Measurements from ENCODE around the gene RSPRY1.
"Not testable (repeated sequence)": the region's sequence is repeated elsewhere in the genome, so short reads cannot be mapped to it uniquely, and the experiment has no call there.

RSPRY1 gene

GRCh38 chr16:57184887-57185445 lies 1.2 kb upstream of the RSPRY1 start:
- H3K27me3 ChIP-seq (ENCODE audit: control insufficient read depth in 5 of 5, insufficient read depth in 4 of 5, low read length in 5 of 5) = no peaks in the 10 kb centered on the region
- H3K9me3 ChIP-seq (ENCODE audit: control insufficient read depth in 5 of 5, low read length in 5 of 5) = no peaks in the 10 kb centered on the region
- peak overlapping the region; percentile 85 to 95 (median 89) for H3K4me3 ChIP-seq (ENCODE audit: low read depth in 1 of 5, low read length in 5 of 5)
- H3K4me1 ChIP-seq (ENCODE audit: control insufficient read depth in 5 of 5, insufficient read depth in 5 of 5, low read length in 5 of 5) = peaks cover 5 to 31% (median 28%) of the 10 kb centered on the region in 5 donors
- H3K9ac ChIP-seq (ENCODE audit: low read length in 5 of 5) = peak overlapping the region; percentile 12 to 95 (median 90)
- H3K27ac ChIP-seq (ENCODE audit: low read depth, low read length) = peak overlapping the region; percentile 97
- peaks cover 0 to 2% (median 0%) of the 10 kb centered on the region in 5 donors for H3K36me3 ChIP-seq (ENCODE audit: control insufficient read depth in 5 of 5, insufficient read depth in 5 of 5, low read length in 5 of 5)

GRCh38 chr16:57185446-57185944 lies 634 bp upstream of the RSPRY1 start:
- Histone ChIP-seq H3K4me3 (ENCODE audit: low read depth in 1 of 5, low read length in 5 of 5) (peak overlapping the region; percentile 85 to 95 (median 89)), H3K4me1 (ENCODE audit: control insufficient read depth in 5 of 5, insufficient read depth in 5 of 5, low read length in 5 of 5) (peaks cover 5 to 31% (median 28%) of the 10 kb centered on the region in 5 donors), H3K9ac (ENCODE audit: low read length in 5 of 5) (peak overlapping the region; percentile 63 to 95 (median 90)), H3K27me3 (ENCODE audit: control insufficient read depth in 5 of 5, insufficient read depth in 4 of 5, low read length in 5 of 5) (no peaks in the 10 kb centered on the region), H3K36me3 (ENCODE audit: control insufficient read depth in 5 of 5, insufficient read depth in 5 of 5, low read length in 5 of 5) (peaks cover 0 to 2% (median 0%) of the 10 kb centered on the region in 5 donors), H3K27ac (ENCODE audit: low read depth, low read length) (peak overlapping the region; percentile 97), H3K9me3 (ENCODE audit: control insufficient read depth in 5 of 5, low read length in 5 of 5) (no peaks in the 10 kb centered on the region)

- Histone ChIP-seq H3K4me1 (ENCODE audit: control insufficient read depth in 5 of 5, insufficient read depth in 5 of 5, low read length in 5 of 5) (peaks cover 5 to 35% (median 31%) of the 10 kb centered on the region in 5 donors), H3K27ac (ENCODE audit: low read depth, low read length) (peak overlapping the region; percentile 85)
Measured at GRCh38 chr16:57186872-57187854, 1.0 kb downstream of the RSPRY1 start.

DNA sequence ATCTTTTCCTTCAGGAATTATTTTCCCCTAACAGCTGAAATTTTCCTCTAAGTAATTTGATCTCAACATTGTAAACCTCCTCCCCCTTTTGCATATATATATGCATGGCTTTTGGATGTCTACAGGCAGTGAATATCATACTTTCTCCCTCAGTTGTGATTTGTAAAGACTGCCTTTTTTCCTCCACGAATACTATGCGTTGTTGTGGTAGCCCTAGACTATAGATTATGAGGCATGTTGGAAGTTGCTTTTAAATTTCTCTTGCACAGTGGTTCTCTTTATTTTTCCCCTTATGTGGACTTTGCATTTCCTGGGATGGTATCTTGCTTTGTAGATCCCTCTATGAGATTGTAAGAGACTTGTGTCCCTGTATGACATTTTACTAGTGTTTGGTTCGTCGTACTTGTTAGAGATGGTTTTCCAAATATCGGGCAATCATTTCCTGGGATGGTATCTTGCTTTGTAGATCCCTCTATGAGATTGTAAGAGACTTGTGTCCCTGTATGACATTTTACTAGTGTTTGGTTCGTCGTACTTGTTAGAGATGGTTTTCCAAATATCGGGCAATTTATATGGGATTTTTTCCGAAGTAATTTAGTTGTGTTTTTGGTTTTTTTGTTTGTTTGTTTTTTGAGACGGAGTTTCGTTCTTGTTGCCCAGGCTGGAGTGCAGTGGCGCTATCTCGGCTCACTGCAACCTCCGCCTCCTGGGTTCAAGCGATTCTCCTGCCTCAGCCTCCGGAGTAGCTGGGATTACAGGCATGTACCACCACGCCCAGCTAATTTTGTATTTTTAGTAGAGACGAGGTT lies 2.0 kb downstream of the RSPRY1 start:
- H3K4me1 ChIP-seq (ENCODE audit: control insufficient read depth in 5 of 5, insufficient read depth in 5 of 5, low read length in 5 of 5) = peaks cover 5 to 35% (median 31%) of the 10 kb centered on the region in 5 donors
- not testable (repeated sequence) for H3K27ac ChIP-seq (ENCODE audit: low read depth, low read length); H3K27me3 ChIP-seq (ENCODE audit: control insufficient read depth in 5 of 5, insufficient read depth in 4 of 5, low read length in 5 of 5); H3K9me3 ChIP-seq (ENCODE audit: control insufficient read depth in 5 of 5, low read length in 5 of 5); H3K36me3 ChIP-seq (ENCODE audit: control insufficient read depth in 5 of 5, insufficient read depth in 5 of 5, low read length in 5 of 5)
- peak overlapping the region in 2 of 5 donors; percentile 95 to 96 for H3K9ac ChIP-seq (ENCODE audit: low read length in 5 of 5)
- H3K4me3 ChIP-seq (ENCODE audit: low read depth in 1 of 5, low read length in 5 of 5) = peak overlapping the region in 2 of 5 donors; percentile 84 to 95

More at GRCh38 chr16:57186872-57187854, 1.0 kb downstream of the RSPRY1 start:
- H3K4me3 ChIP-seq (ENCODE audit: low read depth in 1 of 5, low read length in 5 of 5) = peak overlapping the region; percentile 84 to 99 (median 90)
- peaks cover 0 to 2% (median 0%) of the 10 kb centered on the region in 5 donors for H3K36me3 ChIP-seq (ENCODE audit: control insufficient read depth in 5 of 5, insufficient read depth in 5 of 5, low read length in 5 of 5)
- peak overlapping the region; percentile 81 to 96 (median 93) for H3K9ac ChIP-seq (ENCODE audit: low read length in 5 of 5)
- H3K27me3 ChIP-seq (ENCODE audit: control insufficient read depth in 5 of 5, insufficient read depth in 4 of 5, low read length in 5 of 5) = no peaks in the 10 kb centered on the region
- H3K9me3 ChIP-seq (ENCODE audit: control insufficient read depth in 5 of 5, low read length in 5 of 5) = no peaks in the 10 kb centered on the region

DNA sequence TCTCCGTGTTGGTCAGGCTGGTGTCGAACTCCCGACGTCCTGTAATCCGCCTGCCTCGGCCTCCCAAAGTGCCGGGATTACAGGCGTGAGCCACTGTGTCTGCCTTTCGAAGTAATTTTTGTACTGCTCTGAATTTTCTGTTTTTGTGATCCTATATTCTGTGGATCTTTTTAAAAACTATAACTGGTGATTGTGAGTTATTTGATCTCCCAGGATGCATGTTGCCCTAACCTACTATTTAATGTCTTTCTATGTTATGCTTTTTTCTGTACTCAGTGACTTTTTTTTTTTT lies 2.5 kb downstream of the RSPRY1 start:
- Histone ChIP-seq H3K4me3 (ENCODE audit: low read depth in 1 of 5, low read length in 5 of 5) (no peak overlapping the region), H3K4me1 (ENCODE audit: control insufficient read depth in 5 of 5, insufficient read depth in 5 of 5, low read length in 5 of 5) (peaks cover 5 to 35% (median 31%) of the 10 kb centered on the region in 5 donors), H3K27me3 (ENCODE audit: control insufficient read depth in 5 of 5, insufficient read depth in 4 of 5, low read length in 5 of 5) (no peaks in the 10 kb centered on the region), H3K9ac (ENCODE audit: low read length in 5 of 5) (no peak overlapping the region), H3K9me3 (ENCODE audit: control insufficient read depth in 5 of 5, low read length in 5 of 5) (no peaks in the 10 kb centered on the region), H3K36me3 (ENCODE audit: control insufficient read depth in 5 of 5, insufficient read depth in 5 of 5, low read length in 5 of 5) (peaks cover 0 to 2% (median 0%) of the 10 kb centered on the region in 5 donors), H3K27ac (ENCODE audit: low read depth, low read length) (no peak overlapping the region)

- H3K27ac ChIP-seq (ENCODE audit: low read depth, low read length); H3K27me3 ChIP-seq (ENCODE audit: control insufficient read depth in 5 of 5, insufficient read depth in 4 of 5, low read length in 5 of 5); H3K9ac ChIP-seq (ENCODE audit: low read length in 5 of 5); H3K4me3 ChIP-seq (ENCODE audit: low read depth in 1 of 5, low read length in 5 of 5); H3K9me3 ChIP-seq (ENCODE audit: control insufficient read depth in 5 of 5, low read length in 5 of 5); H3K36me3 ChIP-seq (ENCODE audit: control insufficient read depth in 5 of 5, insufficient read depth in 5 of 5, low read length in 5 of 5): not testable (repeated sequence)
- peaks cover 5 to 32% (median 28%) of the 10 kb centered on the region in 5 donors for H3K4me1 ChIP-seq (ENCODE audit: control insufficient read depth in 5 of 5, insufficient read depth in 5 of 5, low read length in 5 of 5)
Measured at GRCh38 chr16:57189527-57189926, 3.4 kb downstream of the RSPRY1 start.

GRCh38 chr16:57190136-57190535 lies 4.0 kb downstream of the RSPRY1 start:
- Histone ChIP-seq H3K4me3 (ENCODE audit: low read depth in 1 of 5, low read length in 5 of 5) (no peak overlapping the region), H3K27me3 (ENCODE audit: control insufficient read depth in 5 of 5, insufficient read depth in 4 of 5, low read length in 5 of 5) (no peaks in the 10 kb centered on the region), H3K9ac (ENCODE audit: low read length in 5 of 5) (peak overlapping the region in 1 of 5 donors; percentile 21), H3K27ac (ENCODE audit: low read depth, low read length) (no peak overlapping the region), H3K4me1 (ENCODE audit: control insufficient read depth in 5 of 5, insufficient read depth in 5 of 5, low read length in 5 of 5) (peaks cover 2 to 26% (median 22%) of the 10 kb centered on the region in 5 donors), H3K9me3 (ENCODE audit: control insufficient read depth in 5 of 5, low read length in 5 of 5) (no peaks in the 10 kb centered on the region), H3K36me3 (ENCODE audit: control insufficient read depth in 5 of 5, insufficient read depth in 5 of 5, low read length in 5 of 5) (peaks cover 0 to 2% (median 0%) of the 10 kb centered on the region in 5 donors)

GRCh38 chr16:57191056-57191571 lies 5.0 kb downstream of the RSPRY1 start:
- Histone ChIP-seq H3K27ac (ENCODE audit: low read depth, low read length) (no peak overlapping the region), H3K9me3 (ENCODE audit: control insufficient read depth in 5 of 5, low read length in 5 of 5) (no peaks in the 10 kb centered on the region), H3K4me1 (ENCODE audit: control insufficient read depth in 5 of 5, insufficient read depth in 5 of 5, low read length in 5 of 5) (peaks cover 2 to 22% (median 19%) of the 10 kb centered on the region in 5 donors)

GRCh38 chr16:57192146-57192545 lies 6.0 kb downstream of the RSPRY1 start:
- no peak overlapping the region for H3K4me3 ChIP-seq (ENCODE audit: low read depth in 1 of 5, low read length in 5 of 5)
- no peaks in the 10 kb centered on the region for H3K9me3 ChIP-seq (ENCODE audit: control insufficient read depth in 5 of 5, low read length in 5 of 5)
- peaks cover 2 to 20% (median 12%) of the 10 kb centered on the region in 5 donors for H3K4me1 ChIP-seq (ENCODE audit: control insufficient read depth in 5 of 5, insufficient read depth in 5 of 5, low read length in 5 of 5)
- H3K27ac ChIP-seq (ENCODE audit: low read depth, low read length) = no peak overlapping the region
- H3K9ac ChIP-seq (ENCODE audit: low read length in 5 of 5) = no peak overlapping the region
- no peaks in the 10 kb centered on the region for H3K27me3 ChIP-seq (ENCODE audit: control insufficient read depth in 5 of 5, insufficient read depth in 4 of 5, low read length in 5 of 5)
- H3K36me3 ChIP-seq (ENCODE audit: control insufficient read depth in 5 of 5, insufficient read depth in 5 of 5, low read length in 5 of 5) = peaks cover 0 to 2% (median 0%) of the 10 kb centered on the region in 5 donors

More at GRCh38 chr16:57191056-57191571, 5.0 kb downstream of the RSPRY1 start:
- Histone ChIP-seq H3K36me3 (ENCODE audit: control insufficient read depth in 5 of 5, insufficient read depth in 5 of 5, low read length in 5 of 5) (peaks cover 0 to 2% (median 0%) of the 10 kb centered on the region in 5 donors), H3K27me3 (ENCODE audit: control insufficient read depth in 5 of 5, insufficient read depth in 4 of 5, low read length in 5 of 5) (no peaks in the 10 kb centered on the region), H3K9ac (ENCODE audit: low read length in 5 of 5) (no peak overlapping the region), H3K4me3 (ENCODE audit: low read depth in 1 of 5, low read length in 5 of 5) (no peak overlapping the region)

All from subcutaneous abdominal adipose tissue (tissue), 5 donors.